K562 treated with DMSO at 1 percent for 12 hours (cell line): ENCODE data around the gene SLC5A10. TPM values are rescaled to one million over a fixed set of nuclear protein-coding genes. Genes with fewer than 3 reads are reported as not detected.

Experiments
- total RNA-seq: library from RNA; unstranded; fragments of 300-600 nt; gene quantifications from 2 replicates; pipeline ENCODE4 v1.2.3, GENCODE V29; 2022; ENCODE audit not compliant: insufficient read depth

The SLC5A10 gene
- total RNA-seq, result not detected in 2 replicates

GRCh38 chr17:18951941-18952842, at the start of gene SLC5A10:
Gene SLC5A10, plus strand, starts transcription at chr17:18952165. Its CDS starts 41 bp downstream, at chr17:18952206.

GRCh38 chr17:19004421-19005136, 52.6 kb downstream of the SLC5A10 start, which contains the start of gene FAM83G:
Gene FAM83G, minus strand, starts transcription at chr17:19004764. Its CDS starts 723 bp downstream, at chr17:19004041.

GRCh38 chr17:19046782-19047375, 94.9 kb downstream of the SLC5A10 start, which contains the start of gene GRAP:
Gene GRAP, minus strand, starts transcription at chr17:19046957. Its CDS starts 31 bp downstream, at chr17:19046926.

Other genes with a start within 250 kb of the SLC5A10 start
- not detected in 2 replicates for gene FBXW10, start 208.1 kb upstream of the SLC5A10 start, total RNA-seq
- 8.3 and 21.4 TPM in 2 replicates for gene TVP23B, start 171.0 kb upstream of the SLC5A10 start, total RNA-seq
- 19.8 and 32.7 TPM in 2 replicates for gene PRPSAP2, start 94.0 kb upstream of the SLC5A10 start, total RNA-seq
- 3.4 and 8.1 TPM in 2 replicates for gene FAM83G, start 52.6 kb downstream of the SLC5A10 start, total RNA-seq
- not detected in 2 replicates for gene GRAP, start 94.8 kb downstream of the SLC5A10 start, total RNA-seq
- not detected in 2 replicates for gene GRAPL, start 175.4 kb downstream of the SLC5A10 start, total RNA-seq